ENCODE results near the gene RCN1. TPM values are rescaled to one million over a fixed set of nuclear protein-coding genes. Genes with fewer than 3 reads are reported as not detected.

Gene RCN1
- total and polyA plus RNA-seq, 9 of the 15 experiments (the other 6 are each of a cell fraction or from before 2014, with no cell fraction given): 2.1 to 8.7 (median 7.2) TPM

GRCh38 chr11:32141745-32142546 is 51.1 kb downstream of the RCN1 start:
- Histone ChIP-seq H3K4me3 (no peak overlapping the region), H3K9me3 (replicated peaks; ENCODE audit: control insufficient read depth, insufficient read depth, low read depth, low read length) (no peaks in the 10 kb centered on the region), H3K27me3 (ENCODE audit: control insufficient read depth in 2 of 2, insufficient read depth in 2 of 2, low read length in 2 of 2) (no peaks in the 10 kb centered on the region), H4K20me1 (replicated peaks; ENCODE audit: control insufficient read depth, insufficient read depth, low read length) (no peaks in the 10 kb centered on the region), H2AFZ (ENCODE audit: low read depth, low read length) (no peak overlapping the region), H3K27ac (ENCODE audit: extremely low read depth, low read depth, low read length) (no peak overlapping the region), H3K9ac (ENCODE audit: insufficient read depth in 1 of 2, low read depth in 2 of 2, low read length in 2 of 2) (no peak overlapping the region), H3K79me2 (ENCODE audit: control insufficient read depth, insufficient read depth, low read length) (no peaks in the 10 kb centered on the region), H3K4me1 (replicated peaks in 1 of 2; ENCODE audit: control insufficient read depth in 2 of 2, insufficient read depth in 2 of 2, low read length in 2 of 2) (no peaks in the 10 kb centered on the region), H3K9me1 (ENCODE audit: control insufficient read depth, insufficient read depth, low read length) (no peaks in the 10 kb centered on the region), H3K4me2 (ENCODE audit: insufficient read depth, low read length) (no peak overlapping the region), H3K36me3 (ENCODE audit: control insufficient read depth, insufficient read depth, low read length) (no peaks in the 10 kb centered on the region)
- TF ChIP-seq ARNT (IDR thresholded peaks at IDR 0.05) (no peak), LCOR (CRISPR knock-in tag; IDR thresholded peaks at IDR 0.05) (no peak), KLF6 (CRISPR knock-in tag; IDR thresholded peaks at IDR 0.05; ENCODE audit: borderline replicate concordance) (no peak), TBL1XR1 (IDR thresholded peaks at IDR 0.05; ENCODE audit: low read length in 2 of 2) (no peak), RNF2 (IDR thresholded peaks at IDR 0.05) (no peak), NEUROD1 (IDR thresholded peaks at IDR 0.05; ENCODE audit: borderline replicate concordance, low read depth, low read length, partially characterized antibody) (no peak), CTCF (IDR thresholded peaks at IDR 0.05 in 2 of 3, conservative IDR thresholded peaks at IDR 0.05 in 1 of 3; ENCODE audit: insufficient read depth in 2 of 3, low read depth in 1 of 3, low read length in 3 of 3) (no peak), SNRNP70 (optimal IDR thresholded peaks at IDR 0.05; ENCODE audit: low read depth, low read length) (no peak), TAF15 (IDR thresholded peaks at IDR 0.05; ENCODE audit: low read depth, low read length) (no peak), PHB2 (IDR thresholded peaks at IDR 0.05; ENCODE audit: low read depth) (no peak), SMARCB1 (IDR thresholded peaks at IDR 0.05; ENCODE audit: insufficient read length, low read depth) (no peak)
- TF ChIP-seq, protein P1, sequence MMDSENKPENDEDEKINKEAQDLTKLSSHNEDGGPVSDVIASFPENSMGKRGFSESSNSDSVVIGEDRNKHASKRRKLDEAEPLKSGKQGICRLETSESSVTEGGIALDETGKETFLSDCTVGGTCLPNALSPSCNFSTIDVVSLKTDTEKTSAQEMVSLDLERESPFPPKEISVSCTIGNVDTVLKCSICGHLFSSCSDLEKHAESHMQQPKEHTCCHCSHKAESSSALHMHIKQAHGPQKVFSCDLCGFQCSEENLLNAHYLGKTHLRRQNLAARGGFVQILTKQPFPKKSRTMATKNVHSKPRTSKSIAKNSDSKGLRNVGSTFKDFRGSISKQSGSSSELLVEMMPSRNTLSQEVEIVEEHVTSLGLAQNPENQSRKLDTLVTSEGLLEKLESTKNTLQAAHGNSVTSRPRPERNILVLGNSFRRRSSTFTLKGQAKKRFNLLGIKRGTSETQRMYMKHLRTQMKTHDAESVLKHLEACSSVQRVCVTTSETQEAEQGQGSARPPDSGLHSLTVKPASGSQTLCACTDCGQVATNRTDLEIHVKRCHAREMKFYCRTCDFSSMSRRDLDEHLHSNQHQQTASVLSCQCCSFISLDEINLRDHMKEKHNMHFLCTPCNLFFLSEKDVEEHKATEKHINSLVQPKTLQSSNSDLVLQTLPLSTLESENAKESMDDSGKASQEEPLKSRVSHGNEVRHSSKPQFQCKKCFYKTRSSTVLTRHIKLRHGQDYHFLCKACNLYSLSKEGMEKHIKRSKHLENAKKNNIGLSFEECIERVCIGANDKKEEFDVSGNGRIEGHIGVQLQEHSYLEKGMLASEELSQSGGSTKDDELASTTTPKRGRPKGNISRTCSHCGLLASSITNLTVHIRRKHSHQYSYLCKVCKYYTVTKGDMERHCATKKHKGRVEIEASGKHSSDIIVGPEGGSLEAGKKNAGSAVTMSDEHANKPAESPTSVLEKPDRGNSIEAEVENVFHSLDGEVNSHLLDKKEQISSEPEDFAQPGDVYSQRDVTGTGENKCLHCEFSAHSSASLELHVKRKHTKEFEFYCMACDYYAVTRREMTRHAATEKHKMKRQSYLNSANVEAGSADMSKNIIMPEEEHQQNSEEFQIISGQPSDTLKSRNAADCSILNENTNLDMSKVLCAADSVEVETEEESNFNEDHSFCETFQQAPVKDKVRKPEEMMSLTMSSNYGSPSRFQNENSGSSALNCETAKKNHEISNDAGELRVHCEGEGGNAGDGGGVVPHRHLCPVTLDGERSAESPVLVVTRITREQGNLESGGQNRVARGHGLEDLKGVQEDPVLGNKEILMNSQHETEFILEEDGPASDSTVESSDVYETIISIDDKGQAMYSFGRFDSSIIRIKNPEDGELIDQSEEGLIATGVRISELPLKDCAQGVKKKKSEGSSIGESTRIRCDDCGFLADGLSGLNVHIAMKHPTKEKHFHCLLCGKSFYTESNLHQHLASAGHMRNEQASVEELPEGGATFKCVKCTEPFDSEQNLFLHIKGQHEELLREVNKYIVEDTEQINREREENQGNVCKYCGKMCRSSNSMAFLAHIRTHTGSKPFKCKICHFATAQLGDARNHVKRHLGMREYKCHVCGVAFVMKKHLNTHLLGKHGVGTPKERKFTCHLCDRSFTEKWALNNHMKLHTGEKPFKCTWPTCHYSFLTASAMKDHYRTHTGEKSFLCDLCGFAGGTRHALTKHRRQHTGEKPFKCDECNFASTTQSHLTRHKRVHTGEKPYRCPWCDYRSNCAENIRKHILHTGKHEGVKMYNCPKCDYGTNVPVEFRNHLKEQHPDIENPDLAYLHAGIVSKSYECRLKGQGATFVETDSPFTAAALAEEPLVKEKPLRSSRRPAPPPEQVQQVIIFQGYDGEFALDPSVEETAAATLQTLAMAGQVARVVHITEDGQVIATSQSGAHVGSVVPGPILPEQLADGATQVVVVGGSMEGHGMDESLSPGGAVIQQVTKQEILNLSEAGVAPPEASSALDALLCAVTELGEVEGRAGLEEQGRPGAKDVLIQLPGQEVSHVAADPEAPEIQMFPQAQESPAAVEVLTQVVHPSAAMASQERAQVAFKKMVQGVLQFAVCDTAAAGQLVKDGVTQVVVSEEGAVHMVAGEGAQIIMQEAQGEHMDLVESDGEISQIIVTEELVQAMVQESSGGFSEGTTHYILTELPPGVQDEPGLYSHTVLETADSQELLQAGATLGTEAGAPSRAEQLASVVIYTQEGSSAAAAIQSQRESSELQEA (IDR thresholded peaks at IDR 0.05; ENCODE audit: low read depth): no peak
- in situ Hi-C loops (cut with MboI): no loop called here
- ATAC-seq (no peak), DNase-seq (ENCODE audit: extremely low read depth in 1 of 4, low spot score in 3 of 4) (no peak), FAIRE-seq (no peak)
- ChIA-PET POLR2A (no interaction called here), CTCF (ENCODE audit: low intra/inter-chr PET ratio) (interaction anchor here (0.5 kb wide), 1 partner anchor 23 kb away, joined by 3 read pairs; no protein-coding TSS in a partner anchor)
- no TSS peak for BruUV-seq (replicated peaks)
- intact Hi-C loops (cut with micrococcal nuclease): no loop called here
- 1% methylated on average over 6 of the region's 6 CpGs for WGBS (ENCODE audit: insufficient coverage, low coverage, missing lambda C conversion rate)
